Measurements from ENCODE around the gene SASH1. TPM values are rescaled to one million over a fixed set of nuclear protein-coding genes. Genes with fewer than 3 reads are reported as not detected.

SASH1 gene
- total and polyA plus RNA-seq, 9 of the 15 experiments (the other 6 are each of a cell fraction or from before 2014, with no cell fraction given): 0.35 to 3.5 (median 1.6) TPM

- TF ChIP-seq ATF3 (IDR thresholded peaks at IDR 0.05) (no peak), ATF3 (CRISPR knock-in tag; conservative IDR thresholded peaks at IDR 0.05) (no peak), ASH1L (IDR thresholded peaks at IDR 0.05; ENCODE audit: borderline replicate concordance, low read depth, partially characterized antibody) (no peak), SAFB (IDR thresholded peaks at IDR 0.05; ENCODE audit: borderline replicate concordance, low read depth, low read length) (no peak), ZNF217 (CRISPR knock-in tag; IDR thresholded peaks at IDR 0.05) (no peak), MTF1 (CRISPR knock-in tag; IDR thresholded peaks at IDR 0.05; ENCODE audit: borderline replicate concordance) (no peak), MBD2 (IDR thresholded peaks at IDR 0.05; ENCODE audit: borderline replicate concordance, low read depth) (no peak), ZNF354B (CRISPR knock-in tag; IDR thresholded peaks at IDR 0.05) (no peak), REST (IDR thresholded peaks at IDR 0.05; ENCODE audit: borderline replicate concordance) (no peak), REST (CRISPR knock-in tag; IDR thresholded peaks at IDR 0.05; ENCODE audit: low read depth) (no peak), ZKSCAN3 (CRISPR knock-in tag; IDR thresholded peaks at IDR 0.05) (no peak), HLTF (IDR thresholded peaks at IDR 0.05) (no peak)
Measured at GRCh38 chr6:148417045-148417444, 74.4 kb downstream of the SASH1 start (continued).
